GM21576 (cell line): Measurements from ENCODE around the gene DYSF.
"Not testable (repeated sequence)": the region's sequence is repeated elsewhere in the genome, so short reads cannot be mapped to it uniquely, and the experiment has no call there.

Source experiments
- ATAC-seq: cut with Tn5 transposase; IDR thresholded peaks from one replicate; pipeline ENCODE4 v1.9.1; 2021; ENCODE audit warnings: mild to moderate bottlenecking, moderate library complexity; ENCODE audit not compliant: unreplicated experiment

The DYSF gene

DNA sequence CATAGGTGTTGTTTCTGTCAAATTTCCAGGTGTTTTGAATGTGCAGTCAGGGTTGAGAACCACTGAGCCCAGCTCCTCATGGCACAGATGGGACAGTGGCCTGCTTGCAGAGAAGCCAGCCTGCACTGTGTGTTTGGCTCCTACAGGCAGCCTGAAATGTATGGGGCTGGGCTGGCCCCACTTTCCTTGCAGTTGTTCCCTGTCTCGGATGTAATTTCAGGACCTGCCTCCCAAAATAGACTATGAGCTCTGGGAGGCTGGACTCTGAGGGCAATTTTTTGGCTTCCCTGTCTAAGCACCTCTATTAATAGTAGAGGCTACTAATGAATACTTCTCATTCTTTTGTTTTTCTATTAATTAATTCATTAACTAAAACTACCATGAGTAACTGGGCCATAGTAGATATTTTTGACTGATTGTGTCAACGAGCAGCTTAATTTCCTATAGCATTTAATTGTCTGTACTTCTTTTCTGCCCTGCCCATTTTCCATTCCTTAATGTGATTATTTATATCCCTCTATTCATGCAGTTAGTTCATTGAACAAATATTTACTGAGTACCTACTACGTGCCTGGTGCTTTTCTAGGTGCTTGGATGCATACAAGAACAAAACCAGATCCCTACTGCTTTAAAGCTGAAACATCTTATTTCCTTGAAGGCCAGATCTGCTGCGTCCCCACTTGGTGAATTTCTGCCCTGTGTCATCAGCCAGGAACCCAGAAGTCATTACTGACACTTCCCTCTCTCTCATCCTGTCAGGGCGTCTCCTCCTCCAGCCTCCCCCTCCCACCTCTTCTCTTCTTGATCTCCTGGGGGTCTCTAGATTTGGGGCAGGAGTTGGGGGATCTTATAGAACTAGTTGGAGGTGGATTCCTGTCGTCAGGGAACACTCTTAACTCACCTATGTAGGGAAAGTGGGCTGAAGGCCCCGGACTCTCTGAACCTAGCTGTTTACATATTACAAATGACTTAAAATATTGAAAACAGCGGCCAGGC, 16.3 kb downstream of the DYSF start:
- no peak for ATAC-seq

DNA sequence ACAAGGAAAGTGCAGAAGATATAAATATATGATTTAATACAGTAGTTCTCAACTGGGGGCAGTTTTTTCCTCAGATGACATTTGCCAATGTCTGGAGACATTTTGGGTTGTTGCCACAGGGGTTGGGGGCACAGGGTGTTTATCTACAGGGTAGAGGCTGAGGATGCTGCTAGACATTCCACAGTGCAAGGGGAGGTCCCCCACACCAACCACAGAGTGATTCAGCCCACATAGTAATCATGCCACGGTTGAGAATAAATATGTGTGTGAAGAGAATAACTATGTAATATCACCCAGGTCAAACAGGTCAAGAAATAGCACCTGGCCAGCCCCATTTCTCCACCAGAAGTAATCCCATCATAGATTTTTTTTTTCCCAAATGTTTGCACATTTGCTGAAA, 17.9 kb downstream of the DYSF start:
- no peak for ATAC-seq

DNA sequence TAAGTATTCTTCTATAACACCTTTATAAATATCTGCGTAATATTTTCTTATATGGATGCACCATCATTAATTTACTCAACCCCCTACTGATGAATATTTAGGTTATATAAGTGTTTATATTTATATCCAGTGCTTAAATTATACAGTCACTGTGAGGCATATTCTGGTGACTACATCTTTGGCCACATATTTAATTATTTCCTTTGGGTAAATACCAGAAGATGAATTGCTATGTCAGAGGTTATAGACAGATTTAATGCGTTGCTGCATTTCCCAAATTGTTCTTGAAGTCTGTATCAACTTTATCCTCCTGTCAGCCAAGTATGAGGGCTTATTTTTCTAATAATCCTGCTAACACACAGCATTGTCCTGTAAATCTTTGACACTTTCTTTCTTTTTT, 18.7 kb downstream of the DYSF start:
- no peak for ATAC-seq

DNA sequence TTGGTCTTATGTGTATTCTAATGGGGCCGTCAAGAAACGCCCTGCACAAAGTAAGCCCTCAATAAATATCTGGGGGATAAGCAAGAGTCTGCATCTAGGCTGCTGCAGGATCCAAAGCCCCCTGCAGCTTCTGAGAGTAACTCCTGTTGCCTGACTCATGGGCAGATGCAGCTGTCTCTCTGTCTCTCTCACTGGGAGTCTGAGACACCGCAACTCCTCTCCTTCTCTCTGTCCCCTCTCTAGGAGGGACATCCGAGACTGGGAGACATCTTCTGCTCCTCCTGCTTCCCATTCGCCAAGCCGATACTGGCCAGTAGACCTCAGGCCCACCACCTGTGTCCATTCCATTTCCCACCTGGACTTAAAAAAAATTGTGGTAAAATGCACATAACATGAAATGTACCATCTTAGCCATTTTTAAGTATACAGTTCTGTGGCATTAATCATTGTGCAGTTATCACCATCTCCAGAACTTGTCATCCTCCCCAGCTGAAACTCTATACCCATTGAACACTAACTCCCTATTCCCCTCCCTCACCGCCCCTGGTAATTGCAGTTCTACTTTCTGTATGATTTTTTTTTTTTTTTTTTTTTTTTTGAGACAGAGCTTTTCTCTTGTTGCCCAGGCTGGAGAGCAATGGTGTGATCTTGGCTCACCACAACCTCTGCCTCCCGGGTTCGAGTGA, 20.1 kb downstream of the DYSF start:
- no peak for ATAC-seq

DNA sequence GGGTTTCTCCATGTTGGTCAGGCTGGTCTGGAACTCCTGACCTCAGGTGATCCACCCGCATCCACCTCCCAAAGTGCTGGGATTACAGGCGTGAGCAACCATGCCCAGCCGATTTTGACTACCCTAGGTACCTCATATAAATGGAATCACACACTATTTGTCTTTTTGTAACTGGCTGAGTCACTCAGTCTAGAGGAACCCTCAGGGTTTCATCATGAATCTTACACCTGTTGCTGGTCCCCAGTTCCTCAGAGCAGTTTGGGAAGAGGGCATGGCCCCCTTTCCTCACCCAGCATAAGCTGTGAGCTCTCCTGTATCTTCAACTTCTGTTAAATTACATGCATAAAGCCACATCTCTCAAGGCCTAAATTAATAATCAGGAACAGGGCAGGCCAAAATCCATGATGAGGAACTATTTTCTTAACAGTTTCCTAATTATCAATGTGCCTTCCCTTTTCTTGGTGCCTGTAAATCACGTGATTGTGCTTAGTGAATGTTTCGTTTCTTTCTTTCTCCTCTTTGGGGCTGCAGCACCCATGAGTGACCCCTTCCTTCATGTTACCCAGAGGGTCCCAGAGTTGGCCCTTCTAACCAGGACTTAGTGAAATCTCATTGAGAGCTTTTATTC, 20.9 kb downstream of the DYSF start:
- no peak for ATAC-seq

DNA sequence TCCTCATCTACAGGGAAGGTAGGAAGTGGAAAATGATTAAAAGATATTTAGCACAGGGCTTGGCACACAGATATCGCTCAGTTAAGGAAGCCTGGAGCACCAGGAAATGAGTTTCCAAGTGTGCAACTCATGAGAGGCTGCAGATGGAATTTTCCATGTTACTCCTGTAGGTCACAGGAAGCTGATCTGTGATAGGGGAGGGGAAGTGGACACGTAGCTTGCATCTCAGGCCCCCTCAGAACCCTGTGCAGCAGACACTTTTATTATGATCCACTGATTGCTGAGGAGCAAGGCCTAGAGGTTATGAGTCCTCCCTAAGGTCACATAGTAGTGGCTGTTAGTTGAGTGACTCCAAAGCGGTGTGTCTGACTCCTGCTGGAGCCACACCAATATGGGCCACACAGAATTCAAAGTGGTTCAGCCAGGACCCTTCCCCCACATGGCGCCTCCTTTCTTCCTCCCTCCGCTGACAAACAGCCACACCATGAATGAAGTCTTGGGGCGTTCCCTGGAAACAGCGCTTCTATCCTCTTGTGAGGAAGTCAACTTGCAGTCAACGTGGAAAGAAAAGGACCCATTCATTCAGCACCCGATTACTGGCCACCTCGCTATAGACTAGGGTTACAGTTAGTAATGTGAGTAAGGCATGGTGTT, 21.5 kb downstream of the DYSF start:
- no peak for ATAC-seq

DNA sequence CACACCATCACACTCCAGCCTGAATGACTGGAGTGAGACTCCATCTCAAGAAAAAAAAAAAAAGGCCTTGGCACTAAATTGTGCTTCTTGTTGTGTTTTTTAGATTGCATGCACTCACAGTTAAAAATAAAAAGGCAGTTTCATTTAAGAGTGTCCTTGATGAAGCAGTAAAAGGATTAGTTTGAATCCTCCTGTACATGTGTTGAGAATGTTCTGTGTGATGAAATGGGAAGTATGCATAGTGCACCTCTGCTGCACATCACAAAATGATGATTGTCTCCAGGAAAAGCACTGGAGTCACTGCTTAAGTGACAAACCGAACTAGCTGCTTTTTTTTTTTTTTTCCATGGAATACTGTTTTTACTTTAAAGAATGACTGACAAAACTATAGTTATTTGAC, 23.1 kb downstream of the DYSF start:
- ATAC-seq = no peak

DNA sequence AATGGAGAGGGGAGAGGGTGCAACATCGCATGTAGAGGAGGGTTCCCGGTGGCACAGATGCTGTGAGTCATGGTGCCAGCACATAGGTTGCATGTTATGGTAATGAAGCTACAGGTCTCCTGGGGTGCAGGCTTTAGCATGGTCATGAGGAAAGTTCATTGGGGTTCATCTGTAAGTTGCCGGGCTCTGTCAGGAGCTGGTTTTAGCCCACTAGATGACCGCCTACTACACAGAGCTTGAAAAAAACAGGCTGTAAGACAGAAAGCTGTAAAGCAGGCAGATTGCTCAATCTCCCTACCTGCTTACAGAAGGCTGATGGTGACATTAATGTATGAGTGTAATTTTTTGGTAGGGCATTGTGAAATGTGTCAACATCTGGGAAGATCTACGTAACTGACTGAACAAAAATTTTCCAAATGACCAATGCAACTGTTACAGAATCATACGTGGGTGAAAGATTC, 23.9 kb downstream of the DYSF start:
- ATAC-seq = no peak

DNA sequence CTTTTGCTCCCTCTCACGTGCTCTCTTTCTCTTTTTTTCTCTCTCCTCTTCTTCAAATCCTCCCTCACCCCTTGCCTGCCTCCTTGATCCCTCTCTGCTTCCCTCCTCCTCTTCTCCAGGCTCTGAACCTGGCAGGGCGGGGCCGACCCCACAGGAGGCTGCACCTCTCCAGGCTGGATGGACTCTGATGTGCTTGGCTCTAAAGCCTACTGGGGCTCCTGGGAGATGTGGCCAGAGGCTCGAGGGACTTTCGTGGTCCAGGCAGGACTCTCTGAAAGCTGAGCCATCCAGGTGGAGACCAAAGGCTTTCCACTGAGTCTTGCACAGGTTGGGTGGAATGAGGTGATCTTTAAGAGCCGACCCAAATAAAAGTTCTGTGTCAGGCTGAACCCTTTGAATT, 25.4 kb downstream of the DYSF start:
- ATAC-seq = no peak

DNA sequence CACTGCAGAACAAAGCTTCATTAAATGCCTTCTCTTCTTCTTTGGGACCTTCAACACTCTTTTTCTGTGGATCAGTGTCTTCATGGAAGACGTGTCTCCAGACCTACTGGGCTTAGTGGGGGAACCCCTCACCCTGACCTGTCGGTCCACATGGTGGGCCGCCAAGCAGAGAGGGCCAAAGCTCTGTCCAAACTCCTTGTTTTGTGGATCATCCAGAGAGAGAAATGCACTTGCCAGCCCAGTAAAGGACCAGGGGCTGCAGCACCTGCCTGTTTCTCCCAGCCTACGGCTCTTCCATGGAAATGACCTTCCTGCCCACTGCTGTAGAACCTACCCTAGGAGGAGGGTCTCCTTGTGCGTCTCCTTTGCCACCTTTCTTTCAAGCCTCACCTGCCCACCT, 25.9 kb downstream of the DYSF start:
- ATAC-seq = no peak

DNA sequence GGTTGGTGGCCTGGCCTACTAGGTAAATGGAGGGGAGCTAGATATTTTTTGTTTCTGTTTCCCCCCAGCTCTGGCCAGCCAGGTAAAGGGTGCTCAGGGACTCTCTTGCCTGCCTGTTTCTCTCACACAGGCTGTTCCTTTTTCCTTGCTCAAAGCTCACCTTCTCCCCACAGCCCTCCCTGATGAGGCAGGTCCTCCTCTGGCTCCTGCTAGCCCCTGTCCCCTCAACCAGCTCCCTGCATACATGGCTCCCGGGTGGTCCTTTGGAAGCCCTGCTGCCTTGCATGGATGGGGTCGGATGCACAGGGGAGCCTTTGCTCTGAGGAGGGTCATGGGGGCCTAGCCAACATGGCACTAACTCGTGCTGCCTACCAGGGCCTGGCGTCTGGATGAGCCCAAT, 27.8 kb downstream of the DYSF start:
- no peak for ATAC-seq

DNA sequence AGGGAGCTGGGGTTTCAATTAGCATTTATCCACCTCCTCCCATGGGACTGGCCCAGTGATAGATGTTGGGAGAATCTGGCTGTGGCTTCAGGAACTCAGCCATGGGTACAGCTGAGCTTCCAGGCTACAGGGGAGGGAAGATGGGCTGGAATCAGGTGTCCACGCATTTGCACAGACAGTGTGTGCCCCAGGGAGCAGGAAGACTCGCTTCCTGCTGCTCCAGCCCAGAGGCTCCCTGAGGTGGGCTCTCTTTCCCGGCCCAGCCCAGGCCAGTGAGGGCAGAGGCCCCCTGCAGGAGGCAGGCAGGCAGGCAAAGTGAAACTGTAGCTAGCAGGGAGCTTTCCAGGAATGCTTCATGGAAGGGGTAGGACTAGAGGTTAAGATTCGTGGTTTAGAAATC, 28.7 kb downstream of the DYSF start:
- no peak for ATAC-seq

DNA sequence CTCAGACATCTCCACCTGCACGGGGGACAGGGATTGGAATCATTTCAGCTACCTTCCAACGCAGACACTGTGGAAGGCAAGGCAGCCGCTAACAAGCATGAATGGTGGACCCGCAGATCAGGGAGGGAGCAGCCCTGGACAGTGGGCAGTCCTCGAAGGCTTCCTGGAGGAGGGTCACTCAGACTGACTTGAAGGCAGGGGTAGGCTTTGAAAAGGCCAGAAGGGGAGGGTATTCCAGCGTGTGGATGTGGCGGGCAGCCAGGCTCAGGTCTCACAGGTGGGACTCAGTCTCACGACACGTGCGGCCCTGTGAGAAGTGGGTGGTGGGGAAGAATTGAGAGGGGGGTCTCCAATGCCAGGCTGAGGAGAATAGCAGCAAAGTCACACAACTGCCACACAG, 29.9 kb downstream of the DYSF start:
- no peak for ATAC-seq

DNA sequence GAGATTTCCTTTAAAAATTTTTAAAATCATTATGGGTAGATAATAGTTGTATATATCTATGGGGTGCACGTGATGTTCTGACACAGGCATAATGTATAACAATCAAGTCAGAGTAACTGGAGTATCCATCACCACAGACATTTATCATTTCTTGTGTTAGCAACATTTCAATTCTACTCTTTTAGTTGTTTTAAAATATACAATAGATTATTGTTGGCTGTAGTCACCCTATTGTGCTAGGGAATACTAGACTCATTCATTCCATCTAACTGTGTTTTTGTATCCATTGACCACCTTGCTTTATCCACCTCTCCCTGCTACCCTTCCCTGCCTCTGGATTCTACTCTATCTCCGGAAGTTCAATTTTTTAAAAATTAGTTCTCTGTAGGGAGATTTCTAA, 31.0 kb downstream of the DYSF start:
- ATAC-seq = no peak

DNA sequence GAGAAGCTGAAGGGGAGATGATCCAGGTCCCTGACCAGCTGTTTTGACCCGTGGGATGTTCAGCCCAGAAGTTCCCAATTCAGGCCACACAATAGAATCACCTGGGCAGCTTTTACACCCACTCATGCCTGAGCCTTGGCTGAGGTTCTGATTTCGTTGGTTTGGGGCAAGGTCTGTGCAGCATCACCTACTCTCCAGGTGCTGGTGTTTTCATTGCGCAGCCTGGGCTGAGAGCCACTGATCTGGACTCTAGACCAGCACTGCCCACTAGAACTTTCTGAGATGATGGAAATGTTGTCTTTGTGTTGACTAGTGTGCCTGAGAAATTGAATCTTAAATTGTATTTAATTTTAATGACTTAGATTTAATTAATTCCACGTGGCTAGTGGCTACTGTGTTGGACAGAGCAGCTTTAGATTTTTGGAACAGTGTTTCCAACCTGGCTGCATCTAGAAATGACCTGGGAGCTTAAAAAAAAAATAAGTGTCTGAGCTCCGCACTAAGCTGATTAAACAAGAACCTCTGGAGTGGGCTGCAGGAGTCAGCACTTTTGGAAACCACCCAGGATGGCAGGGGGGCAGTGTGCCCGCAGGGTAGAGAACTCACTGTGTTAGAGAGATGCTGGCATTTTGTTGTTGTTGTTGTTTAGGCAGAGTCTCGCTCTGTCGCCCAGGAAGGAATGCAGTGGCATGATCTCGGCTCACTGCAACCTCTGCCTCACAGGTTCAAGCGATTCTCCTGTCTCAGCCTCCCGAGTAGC, 33.7 kb downstream of the DYSF start:
- no peak for ATAC-seq

DNA sequence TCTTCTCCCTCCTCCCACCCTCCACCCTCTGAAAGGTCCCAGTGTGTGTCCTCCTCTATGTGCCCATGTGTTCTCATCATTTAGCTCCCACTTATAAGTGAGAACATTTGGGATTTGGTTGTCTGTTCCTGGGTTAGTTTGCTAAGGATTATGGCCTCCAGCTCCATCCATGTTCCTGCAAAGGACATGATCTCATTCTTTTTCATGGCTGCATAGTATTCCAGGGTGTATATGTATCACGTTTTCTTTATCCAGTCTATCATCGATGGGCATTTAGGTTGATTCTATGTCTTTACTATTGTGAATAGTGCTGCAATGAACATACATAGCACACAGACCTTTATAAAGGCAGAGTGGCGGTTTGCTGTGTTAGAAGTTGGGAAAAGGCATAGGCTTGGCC, 38.2 kb downstream of the DYSF start:
- not testable (repeated sequence) for ATAC-seq

DNA sequence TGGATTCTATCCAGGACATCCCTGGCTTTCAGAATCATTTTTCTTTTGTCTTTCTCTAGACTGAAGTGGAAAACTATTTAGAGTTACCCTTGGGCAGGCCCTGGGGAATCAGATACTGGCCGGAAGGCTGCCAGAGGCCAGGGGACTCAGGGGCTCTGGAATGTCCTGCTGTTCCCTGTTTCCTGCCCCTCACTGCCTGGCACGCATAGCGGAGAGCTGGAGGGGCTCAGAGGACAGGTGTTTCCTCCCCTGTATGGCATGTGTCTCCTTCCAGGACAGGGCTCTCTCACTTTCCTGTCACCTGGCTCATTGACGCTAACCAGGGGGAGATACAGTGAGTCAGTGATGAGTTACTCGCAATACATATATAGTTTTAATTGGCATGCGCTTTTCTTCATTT, 38.8 kb downstream of the DYSF start:
- ATAC-seq = no peak

DNA sequence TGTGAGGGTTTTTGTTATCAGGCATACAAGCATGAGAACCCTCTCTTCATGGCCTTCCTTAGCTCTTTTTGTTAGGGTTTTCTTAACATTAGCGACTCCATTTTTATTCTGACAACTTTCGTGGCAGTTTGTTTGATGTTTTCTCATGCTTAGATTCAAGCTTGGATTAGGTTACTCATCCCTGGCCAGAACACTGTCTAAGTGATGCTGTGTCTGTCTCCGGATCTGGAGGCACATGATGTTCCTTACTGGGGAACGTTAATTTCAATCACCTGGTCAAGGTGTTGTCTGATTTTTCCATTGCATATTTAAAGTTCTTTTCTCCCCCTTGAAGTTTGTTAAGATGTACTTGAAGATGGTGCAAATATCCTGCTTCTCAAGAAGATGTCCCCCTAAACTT, 40.7 kb downstream of the DYSF start:
- no peak for ATAC-seq

DNA sequence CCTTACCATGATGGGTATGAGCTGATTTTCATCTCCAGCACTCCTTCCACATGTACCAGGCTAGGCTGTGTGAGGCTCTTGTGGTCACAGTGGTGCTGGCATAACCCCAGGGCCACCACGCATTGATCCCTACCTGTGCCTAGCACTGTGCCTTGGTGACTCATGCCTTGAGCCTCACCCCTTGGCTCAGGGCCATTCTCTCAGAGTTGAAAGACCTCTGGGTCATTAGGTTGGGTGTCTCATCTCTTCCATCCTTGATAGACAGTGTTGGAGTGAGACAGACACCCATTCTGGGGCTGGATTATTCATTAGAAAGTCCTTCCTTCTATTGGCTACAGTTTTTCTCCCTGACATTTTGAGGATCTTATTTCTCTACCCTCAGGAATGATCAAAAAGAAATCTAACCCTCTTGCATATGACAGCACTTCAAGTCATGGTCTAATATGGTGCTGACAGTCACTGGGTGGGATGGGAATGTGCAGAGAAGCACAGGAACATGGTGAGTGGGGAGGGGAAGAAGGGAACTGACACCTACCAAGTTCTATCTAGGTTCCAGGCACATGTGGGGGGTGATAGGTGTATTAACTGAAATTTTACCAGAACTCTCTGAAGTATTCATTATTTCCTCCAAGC, 41.3 kb downstream of the DYSF start:
- no peak for ATAC-seq

DNA sequence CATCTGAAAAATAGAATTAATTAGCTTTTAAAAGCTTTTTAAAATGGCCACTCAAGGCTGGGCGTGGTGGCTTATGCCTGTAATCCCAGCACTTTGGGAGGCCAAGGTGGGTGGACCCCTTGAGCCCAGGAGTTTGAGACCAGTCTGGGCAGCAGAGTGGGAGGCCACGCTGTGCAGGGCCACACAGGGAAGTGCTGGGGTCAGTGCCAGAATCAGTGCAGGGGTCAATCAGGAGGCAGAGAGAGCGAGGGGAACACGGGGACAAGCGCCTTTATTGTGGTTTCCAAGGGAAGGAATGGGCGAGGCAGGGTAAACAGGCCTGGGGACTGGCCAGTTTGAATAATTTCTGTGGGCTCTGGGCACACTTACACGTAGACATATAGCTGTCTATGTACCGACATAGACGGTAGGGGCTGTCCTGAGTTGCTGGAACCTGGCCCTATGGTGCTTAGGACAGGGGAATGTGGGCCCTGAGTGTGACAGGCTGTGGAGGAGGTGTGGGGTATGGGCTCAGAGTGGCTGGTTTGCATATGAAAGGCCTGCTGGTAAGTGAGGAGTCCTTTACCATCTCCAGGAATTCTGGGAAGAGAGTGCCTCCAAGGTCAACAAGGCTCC, 42.9 kb downstream of the DYSF start:
- no peak for ATAC-seq
